ENCODE data around the gene TSPAN9.

Gene TSPAN9, protein sequence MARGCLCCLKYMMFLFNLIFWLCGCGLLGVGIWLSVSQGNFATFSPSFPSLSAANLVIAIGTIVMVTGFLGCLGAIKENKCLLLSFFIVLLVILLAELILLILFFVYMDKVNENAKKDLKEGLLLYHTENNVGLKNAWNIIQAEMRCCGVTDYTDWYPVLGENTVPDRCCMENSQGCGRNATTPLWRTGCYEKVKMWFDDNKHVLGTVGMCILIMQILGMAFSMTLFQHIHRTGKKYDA

DNA sequence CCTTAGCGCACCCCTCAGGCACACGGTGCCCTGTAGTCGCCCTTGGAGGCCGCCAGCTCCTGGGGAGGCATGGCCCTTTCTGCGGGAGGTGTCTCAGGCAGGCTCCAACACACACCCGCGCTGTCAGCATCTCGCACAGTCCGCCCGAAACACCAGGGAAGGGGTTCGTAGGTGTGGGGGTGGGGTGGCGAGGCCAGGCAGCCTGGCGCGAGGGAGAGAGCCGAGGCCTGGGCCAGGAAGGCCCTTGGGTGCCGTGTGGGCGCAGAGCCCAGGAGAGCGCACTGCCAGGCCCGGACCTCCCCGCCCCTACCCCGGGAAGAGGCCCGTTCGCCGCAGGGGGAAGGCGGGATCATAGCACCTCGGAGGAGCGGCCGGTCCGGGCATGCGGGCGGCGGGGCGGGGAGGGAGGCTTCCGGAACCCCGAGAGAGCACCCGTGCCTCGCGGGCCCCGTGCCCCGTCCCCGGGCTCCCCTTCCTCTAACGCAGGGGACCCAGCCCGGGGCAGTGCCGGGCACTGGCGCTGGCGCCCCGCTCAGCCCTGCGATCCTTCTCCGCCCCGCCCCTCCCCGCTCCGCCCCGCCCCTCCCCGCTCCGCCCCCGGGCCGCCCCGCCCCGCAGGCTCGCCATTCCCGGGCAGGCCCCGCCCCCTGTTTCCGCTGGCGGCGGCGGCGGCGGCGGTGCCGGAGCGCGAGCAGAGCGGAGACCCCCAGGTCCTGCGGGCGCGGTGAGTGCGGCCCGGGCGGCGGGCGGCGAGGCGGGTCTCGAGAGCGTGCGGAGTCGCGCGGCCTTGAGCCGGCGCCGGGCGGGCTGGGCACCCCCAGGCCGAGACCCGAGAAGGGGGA is at the start of gene TSPAN9:
Gene TSPAN9 (plus strand): TSS at position 650 of the 842 bp plus-strand sequence. CDS start 123,815 bp downstream, outside the sequence.
- peak; percentile 56 for DNase-seq

- DNase-seq, result no peak
Observed at GRCh38 chr12:3028108-3028507, 49.1 kb upstream of the TSPAN9 start.

GRCh38 chr12:3030821-3031429 is 46.3 kb upstream of the TSPAN9 start:
- DNase-seq, result no peak

GRCh38 chr12:3032161-3032560 is 45.0 kb upstream of the TSPAN9 start:
- DNase-seq, result no peak

DNA sequence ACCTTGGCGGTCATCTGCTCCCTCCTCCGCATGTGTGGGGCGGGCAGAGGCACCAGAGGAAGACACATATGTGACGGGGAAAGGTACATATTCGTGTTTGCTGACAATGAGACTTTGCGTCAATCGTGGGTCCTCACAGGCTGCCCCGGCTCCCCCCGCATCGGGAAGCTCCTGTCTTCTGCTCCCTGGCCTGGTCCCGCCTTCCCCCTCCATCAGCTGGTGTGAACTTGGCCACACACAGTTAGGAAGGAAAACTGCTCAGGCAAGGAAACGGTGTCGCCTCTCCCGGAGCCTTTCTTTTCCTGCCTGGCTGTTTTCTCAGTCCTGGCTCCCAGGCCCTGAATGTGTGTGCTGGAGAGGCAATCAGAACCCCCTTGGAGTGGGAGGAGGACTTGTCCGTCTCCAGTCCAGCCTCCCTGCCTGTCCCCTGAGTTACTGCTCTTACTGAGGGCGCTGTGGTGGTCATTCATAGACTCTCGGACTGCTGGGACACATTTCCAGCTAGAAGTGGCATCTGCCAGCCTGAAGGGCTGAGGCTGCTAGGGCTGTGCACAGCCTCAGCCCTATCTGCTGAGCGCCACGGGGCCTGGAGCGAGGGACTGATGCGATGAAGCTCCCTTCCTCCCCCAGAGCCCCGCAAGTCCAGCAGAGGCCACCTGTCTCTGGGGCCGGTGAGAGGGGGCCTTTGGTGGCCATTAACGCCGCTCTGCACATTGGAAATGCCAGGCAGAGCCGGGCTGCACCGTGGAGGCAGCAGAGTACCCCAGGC is 44.2 kb upstream of the TSPAN9 start:
- no peak for DNase-seq

- no peak for DNase-seq
Observed at GRCh38 chr12:3033539-3033867, 43.7 kb upstream of the TSPAN9 start.

DNA sequence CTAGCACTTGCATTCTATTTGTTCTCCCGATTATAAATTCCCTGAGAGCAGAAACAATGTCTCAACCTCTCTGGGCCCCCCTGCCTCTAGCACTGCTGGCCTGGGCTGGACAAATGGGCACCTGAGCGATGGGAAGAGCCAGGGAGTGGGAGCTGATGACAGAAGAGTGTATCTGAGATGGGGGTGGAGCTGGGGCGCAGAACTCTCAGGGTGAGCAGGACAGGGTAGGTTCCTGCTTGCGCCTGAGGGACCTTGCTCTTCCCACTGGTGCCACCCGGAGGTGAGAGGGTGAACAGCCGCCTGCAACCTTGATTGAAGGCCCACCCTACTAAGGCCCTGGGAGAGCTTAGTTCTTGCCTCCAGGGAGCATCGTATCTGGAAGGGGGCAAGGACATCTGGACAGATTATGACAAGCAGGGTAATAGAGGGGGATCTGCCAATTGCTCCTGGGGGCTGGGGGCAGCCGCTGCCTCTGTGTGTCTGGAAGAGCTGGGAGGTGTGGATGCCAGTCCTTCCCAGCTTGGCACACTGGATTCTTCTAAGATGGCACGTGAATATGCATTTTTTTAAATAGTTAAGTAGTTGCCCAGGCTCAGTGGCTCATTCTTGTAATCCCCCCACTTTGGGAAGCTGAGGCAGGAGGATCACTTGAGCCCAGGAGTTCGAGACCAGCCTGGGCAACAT is 43.0 kb upstream of the TSPAN9 start:
- DNase-seq, result peak; percentile 58

DNA sequence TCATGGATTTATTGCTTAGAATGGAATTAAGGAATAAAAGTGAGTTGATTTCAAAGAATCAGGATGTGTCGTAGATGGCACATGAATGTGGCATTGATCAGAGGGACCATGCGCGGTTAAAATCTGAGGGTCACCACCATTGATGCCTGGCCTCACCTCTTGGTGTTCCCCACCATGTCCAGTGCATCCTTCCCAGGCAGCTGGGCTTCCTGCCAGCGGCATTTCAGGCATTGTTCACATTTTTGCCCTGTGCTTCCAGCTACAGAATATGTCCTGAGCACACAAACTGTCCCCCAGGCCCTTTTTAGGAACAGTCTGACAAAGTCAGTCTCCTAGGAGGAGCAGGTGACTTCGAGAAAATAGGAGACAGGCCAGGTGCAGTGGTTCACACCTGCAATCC is 42.0 kb upstream of the TSPAN9 start:
- DNase-seq, result no peak

DNA sequence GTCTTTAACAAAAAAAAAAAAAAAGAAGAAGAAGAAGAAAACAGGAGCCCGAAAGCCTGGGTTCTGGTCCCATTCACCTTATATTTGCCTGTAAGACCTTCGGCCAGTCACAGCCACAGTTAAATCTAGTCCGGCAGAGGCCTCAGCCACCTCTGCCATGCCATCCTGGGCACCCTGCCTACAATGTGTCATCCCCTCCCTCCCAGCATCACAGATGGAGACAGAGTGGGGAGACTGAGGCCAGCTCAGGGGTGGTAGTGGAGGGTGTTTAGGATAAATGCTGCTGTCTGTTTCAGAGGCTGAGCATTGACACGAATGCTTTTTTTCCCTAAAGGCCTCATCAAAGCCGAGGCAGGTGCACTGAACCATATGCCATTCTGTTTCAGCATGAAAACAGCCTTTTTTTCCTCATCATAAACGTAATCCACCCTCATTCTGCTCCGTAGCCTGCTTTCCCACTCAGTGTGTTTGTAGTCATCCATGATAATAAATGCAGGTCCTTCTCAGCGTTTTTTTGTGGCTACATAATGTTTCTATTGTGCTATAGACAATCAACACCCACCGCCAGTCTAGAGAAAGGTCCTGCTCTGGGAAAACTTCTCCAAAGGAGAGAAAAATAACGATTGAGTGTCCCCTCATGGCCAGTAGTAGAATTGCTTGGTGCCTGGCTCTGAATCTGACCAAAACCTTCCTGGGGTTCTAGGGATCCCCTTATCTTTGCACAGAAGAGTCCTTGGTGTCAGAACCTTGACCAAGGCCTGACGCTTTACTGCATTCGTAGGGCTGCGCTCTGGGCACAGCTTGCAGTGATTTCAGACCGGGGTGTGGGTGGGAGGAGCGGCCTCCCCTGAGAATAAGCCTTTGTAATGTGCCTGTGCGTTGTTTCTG is 41.1 kb upstream of the TSPAN9 start:
- no peak for DNase-seq

- DNase-seq, result no peak
Observed at GRCh38 chr12:3036901-3037600, 40.1 kb upstream of the TSPAN9 start.

GRCh38 chr12:3038166-3038565 is 39.0 kb upstream of the TSPAN9 start:
- DNase-seq, result no peak

DNA sequence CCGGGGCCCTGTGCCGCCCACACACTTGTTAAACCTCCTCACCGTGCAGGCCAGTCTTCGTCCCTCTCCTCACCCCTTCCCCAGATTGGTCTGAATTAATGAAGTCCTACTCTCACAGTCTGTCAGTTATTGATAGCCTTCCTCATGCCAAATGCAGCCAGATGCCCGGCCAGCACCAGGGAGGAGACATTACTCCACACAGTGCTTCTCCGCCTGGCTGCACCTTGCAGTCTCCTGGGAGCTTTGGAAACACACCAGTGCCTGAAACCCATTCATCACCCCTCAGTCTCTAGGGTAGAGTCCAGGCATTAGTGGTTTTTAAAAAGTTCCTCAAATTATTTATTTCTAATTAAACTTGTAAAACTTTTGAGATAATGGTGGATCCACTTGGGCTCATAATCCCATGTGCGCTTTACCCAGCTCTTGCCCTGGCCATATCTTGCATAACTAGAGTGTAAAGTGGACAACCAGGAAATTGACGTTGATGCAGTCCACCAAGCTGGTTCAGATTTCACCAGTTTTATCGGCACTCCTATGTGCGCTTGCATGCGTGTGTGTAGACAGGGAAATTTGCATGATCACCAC is 38.2 kb upstream of the TSPAN9 start:
- no peak for DNase-seq

DNA sequence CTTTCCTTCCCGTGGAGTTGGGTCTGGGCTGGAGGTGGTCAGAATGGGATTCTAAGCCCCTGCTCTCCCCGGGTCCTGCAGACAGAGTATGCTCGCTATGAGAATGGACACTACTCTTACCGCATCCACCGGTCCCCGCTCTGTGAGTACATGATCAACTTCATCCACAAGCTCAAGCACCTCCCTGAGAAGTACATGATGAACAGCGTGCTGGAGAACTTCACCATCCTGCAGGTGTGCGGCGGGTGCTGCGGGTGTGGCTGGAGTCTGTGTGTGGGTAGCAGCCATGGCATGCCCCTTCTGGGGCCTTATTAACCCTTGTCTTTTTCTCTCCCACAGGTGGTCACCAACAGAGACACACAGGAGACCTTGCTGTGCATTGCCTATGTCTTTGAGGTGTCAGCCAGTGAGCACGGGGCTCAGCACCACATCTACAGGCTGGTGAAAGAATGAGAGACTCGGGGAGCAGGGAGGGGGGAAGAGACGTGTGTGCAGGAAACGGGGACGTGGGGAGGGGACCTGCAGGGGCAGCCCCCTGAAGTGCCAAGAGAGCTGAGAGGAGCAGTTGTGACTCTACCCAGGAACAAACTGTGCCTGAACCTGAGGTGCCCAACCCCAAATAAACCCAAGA is 37.0 kb upstream of the TSPAN9 start:
- no peak for DNase-seq

DNA sequence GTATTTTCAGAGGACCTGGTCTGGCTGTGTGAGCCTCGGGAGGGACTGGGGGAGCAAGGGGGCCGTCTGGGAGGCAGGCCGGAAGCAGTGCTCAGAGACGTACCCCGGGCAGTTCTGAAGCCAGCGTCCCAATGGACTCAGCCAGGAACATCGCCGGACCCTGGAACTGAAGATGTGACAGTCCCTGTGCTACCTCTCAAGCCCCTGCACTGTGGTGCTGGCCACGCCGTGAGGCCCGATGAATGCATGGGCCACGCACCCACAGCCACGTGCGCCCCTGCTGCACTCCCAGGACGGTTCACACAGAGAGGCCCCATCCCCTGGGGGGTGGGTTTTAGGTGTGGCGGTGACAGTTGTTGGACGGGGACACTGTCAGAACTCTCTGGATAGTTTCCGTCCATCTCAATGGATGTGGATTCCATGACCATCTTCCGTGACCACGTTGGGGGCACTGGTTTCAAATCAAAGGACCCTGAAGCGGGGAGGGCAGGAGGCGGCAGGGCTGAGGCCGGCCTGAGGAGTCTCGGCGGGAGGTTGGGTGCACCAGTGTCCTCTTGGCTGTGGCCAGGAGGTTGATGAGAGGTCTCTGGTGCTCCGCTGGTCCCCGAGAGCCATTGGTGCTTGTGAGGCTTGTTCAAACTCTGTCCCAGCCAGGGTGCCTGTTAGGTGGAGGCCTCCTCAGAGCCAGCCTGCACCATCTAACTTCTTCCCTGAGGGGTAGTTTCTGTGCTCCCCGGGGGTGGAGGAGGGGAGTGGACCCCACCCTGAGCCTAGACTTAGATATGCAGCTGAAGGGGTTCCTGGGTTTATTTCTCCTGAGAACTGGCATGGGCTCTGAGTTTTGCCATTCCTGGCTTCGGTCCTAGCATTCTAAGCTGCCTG is 36.3 kb upstream of the TSPAN9 start:
- DNase-seq, result no peak

GRCh38 chr12:3041558-3042164 is 35.5 kb upstream of the TSPAN9 start:
- DNase-seq, result peak; percentile 74

GRCh38 chr12:3042394-3042793 is 34.8 kb upstream of the TSPAN9 start:
- no peak for DNase-seq

- DNase-seq, result no peak
Observed at GRCh38 chr12:3042826-3043225, 34.4 kb upstream of the TSPAN9 start.

DNA sequence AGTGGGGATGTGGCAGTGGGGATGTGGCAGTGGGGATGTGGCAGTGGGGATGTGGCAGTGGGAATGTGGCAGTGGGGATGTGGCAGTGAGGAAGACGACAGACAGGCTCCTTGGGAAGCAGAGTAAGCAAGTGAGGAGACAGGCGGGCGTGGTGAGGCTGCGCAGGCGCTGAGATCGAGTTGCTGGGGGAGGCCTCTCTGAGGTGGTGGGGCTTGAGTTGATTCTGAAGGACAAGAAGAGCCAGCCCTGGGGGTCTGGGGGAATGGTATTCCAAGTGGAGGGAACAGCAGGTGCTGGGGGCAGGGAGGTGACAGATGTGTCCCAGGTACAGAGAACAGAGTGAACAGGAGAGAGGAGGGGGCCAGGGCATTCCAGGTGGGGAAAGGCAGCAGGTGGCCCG is 33.8 kb upstream of the TSPAN9 start:
- no peak for DNase-seq

Data from fibroblast of skin of right quadriceps (primary cell).